GM21447 (cell line): Measurements from ENCODE around the gene CGAS.
"Not testable (repeated sequence)": the region's sequence is repeated elsewhere in the genome, so short reads cannot be mapped to it uniquely, and the experiment has no call there.

ENCODE experiments used
- ATAC-seq: cut with Tn5 transposase; IDR thresholded peaks from one replicate; pipeline ENCODE4 v1.9.1; 2021; ENCODE audit not compliant: unreplicated experiment

The CGAS gene

GRCh38 chr6:73400656-73401055 lies 51.4 kb downstream of the CGAS start:
- ATAC-seq = no peak

- no peak for ATAC-seq
Measured at GRCh38 chr6:73395875-73396274, 56.2 kb downstream of the CGAS start.

- no peak for ATAC-seq
Measured at GRCh38 chr6:73394577-73395354, 57.3 kb downstream of the CGAS start, which contains the start of gene DDX43. DDX43 (plus strand) TSS chr6:73394828; CDS start chr6:73394906, 78 bp downstream.

GRCh38 chr6:73393278-73393677 lies 58.8 kb downstream of the CGAS start:
- no peak for ATAC-seq

GRCh38 chr6:73392188-73392587 lies 59.9 kb downstream of the CGAS start:
- ATAC-seq = not testable (repeated sequence)

GRCh38 chr6:73391675-73392074 lies 60.4 kb downstream of the CGAS start:
- ATAC-seq = no peak

GRCh38 chr6:73389854-73390253 lies 62.2 kb downstream of the CGAS start:
- no peak for ATAC-seq

GRCh38 chr6:73388800-73389512 lies 63.1 kb downstream of the CGAS start:
- peak; percentile 91 for ATAC-seq

- peak; percentile 19 for ATAC-seq
Measured at GRCh38 chr6:73388433-73388799, 63.7 kb downstream of the CGAS start.

GRCh38 chr6:73382462-73383113 lies 69.5 kb downstream of the CGAS start:
- no peak for ATAC-seq

- ATAC-seq = not testable (repeated sequence)
Measured at GRCh38 chr6:73381531-73381930, 70.6 kb downstream of the CGAS start.

GRCh38 chr6:73377225-73377624 lies 74.9 kb downstream of the CGAS start:
- ATAC-seq = no peak

- no peak for ATAC-seq
Measured at GRCh38 chr6:73375216-73375615, 76.9 kb downstream of the CGAS start.
